Thoracic aorta (tissue), 2 donors: ENCODE measurements around the gene PLAU. TPM values are rescaled to one million over a fixed set of nuclear protein-coding genes. Genes with fewer than 3 reads are reported as not detected.
"Not testable (repeated sequence)": the region's sequence is repeated elsewhere in the genome, so short reads cannot be mapped to it uniquely, and the experiment has no call there.

ENCODE experiments used
- ATAC-seq: fragments of 150-250 bp; one replicate; pipeline ENCODE4 v1.8.0; 2017; ENCODE audit warnings: low read depth; ENCODE audit not compliant: insufficient number of reproducible peaks, low FRiP score
- DNase-seq: peaks from one replicate; pipeline ENCODE4 v3.0.0-alpha.2; 2020; ENCODE audit warnings: low spot score
- H3K27ac ChIP-seq, 2 donors: fragments of 200-600 bp; sonication (generic); 1 replicate in 1 of 2; 2 replicates in 1 of 2; pipeline ENCODE4 v1.5.1; 2016; ENCODE audit warnings: mild to moderate bottlenecking in 2 of 2, moderate library complexity in 2 of 2
- H3K27me3 ChIP-seq: fragments of 200-600 bp; sonication (generic); replicated peaks from 2 replicates; pipeline ENCODE4 v1.6.0; 2016; ENCODE audit warnings: mild to moderate bottlenecking; ENCODE audit not compliant: insufficient read depth
- H3K36me3 ChIP-seq: fragments of 200-600 bp; sonication (generic); one replicate; pipeline ENCODE4 v1.5.1; 2016
- H3K4me1 ChIP-seq, 2 donors: fragments of 200-600 bp; sonication (generic); 1 replicate in 1 of 2; 2 replicates in 1 of 2; pipeline versions ENCODE4 v1.5.1 to v1.6.0; 2016; ENCODE audit warnings: low read depth in 2 of 2, mild to moderate bottlenecking in 1 of 2; ENCODE audit not compliant: control insufficient read depth in 1 of 2
- H3K4me3 ChIP-seq: fragments of 200-600 bp; sonication (generic); 2 replicates; pipeline ENCODE4 v1.5.1; 2016; ENCODE audit warnings: mild to moderate bottlenecking
- H3K9me3 ChIP-seq: fragments of 200-600 bp; sonication (generic); 2 replicates; pipeline ENCODE4 v1.5.1; 2016
- total RNA-seq, 2 donors: library from RNA; depleted of rRNA; stranded (reverse); fragments of >200 nt; gene quantifications; one replicate each; pipeline versions ENCODE4 v1.1.0 to v1.2.3, GENCODE V29; 2016
- TF ChIP-seq, protein P1 (sequence below): fragments of 200-600 bp; sonication (generic); IDR thresholded peaks from one replicate; pipeline ENCODE4 v1.5.1; 2019; ENCODE audit warnings: antibody characterized with exemption

PLAU gene
- total RNA-seq, 2 donors from 2014 or later: 8.1 to 100 TPM

DNA sequence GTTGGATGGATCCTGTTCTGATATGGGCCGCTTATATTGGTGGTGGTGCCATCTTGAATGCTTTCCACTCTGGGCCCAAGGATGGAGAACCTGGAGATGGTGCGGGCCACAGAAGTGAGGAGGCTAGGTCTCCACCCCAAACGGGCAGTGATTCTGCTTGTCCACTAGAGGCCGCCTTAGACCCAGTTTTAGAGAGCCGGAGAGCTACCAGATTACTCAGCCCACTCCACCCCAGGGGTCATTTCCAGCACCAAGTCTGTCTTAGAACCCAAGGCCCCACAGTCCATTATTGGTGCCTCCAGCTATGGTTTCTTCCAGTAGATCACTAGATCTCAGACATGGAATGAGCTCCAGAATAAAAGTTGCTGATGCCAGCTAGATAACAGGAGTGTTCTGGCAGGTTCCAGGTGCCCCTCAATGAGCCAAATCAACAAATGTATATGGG is 24.8 kb upstream of the PLAU start:
- no peak overlapping the region for H3K4me3 ChIP-seq
- peaks cover 26 to 39% of the 10 kb centered on the region in 2 donors for H3K4me1 ChIP-seq
- no peaks in the 10 kb centered on the region for H3K27me3 ChIP-seq
- no peaks in the 10 kb centered on the region for H3K9me3 ChIP-seq
- ATAC-seq: peak; percentile 65
- no peaks in the 10 kb centered on the region for H3K36me3 ChIP-seq
- TF ChIP-seq, protein P1, sequence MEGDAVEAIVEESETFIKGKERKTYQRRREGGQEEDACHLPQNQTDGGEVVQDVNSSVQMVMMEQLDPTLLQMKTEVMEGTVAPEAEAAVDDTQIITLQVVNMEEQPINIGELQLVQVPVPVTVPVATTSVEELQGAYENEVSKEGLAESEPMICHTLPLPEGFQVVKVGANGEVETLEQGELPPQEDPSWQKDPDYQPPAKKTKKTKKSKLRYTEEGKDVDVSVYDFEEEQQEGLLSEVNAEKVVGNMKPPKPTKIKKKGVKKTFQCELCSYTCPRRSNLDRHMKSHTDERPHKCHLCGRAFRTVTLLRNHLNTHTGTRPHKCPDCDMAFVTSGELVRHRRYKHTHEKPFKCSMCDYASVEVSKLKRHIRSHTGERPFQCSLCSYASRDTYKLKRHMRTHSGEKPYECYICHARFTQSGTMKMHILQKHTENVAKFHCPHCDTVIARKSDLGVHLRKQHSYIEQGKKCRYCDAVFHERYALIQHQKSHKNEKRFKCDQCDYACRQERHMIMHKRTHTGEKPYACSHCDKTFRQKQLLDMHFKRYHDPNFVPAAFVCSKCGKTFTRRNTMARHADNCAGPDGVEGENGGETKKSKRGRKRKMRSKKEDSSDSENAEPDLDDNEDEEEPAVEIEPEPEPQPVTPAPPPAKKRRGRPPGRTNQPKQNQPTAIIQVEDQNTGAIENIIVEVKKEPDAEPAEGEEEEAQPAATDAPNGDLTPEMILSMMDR: peak; percentile 84
- no peak for DNase-seq
- H3K27ac ChIP-seq: peak overlapping the region; percentile 82 to 90

DNA sequence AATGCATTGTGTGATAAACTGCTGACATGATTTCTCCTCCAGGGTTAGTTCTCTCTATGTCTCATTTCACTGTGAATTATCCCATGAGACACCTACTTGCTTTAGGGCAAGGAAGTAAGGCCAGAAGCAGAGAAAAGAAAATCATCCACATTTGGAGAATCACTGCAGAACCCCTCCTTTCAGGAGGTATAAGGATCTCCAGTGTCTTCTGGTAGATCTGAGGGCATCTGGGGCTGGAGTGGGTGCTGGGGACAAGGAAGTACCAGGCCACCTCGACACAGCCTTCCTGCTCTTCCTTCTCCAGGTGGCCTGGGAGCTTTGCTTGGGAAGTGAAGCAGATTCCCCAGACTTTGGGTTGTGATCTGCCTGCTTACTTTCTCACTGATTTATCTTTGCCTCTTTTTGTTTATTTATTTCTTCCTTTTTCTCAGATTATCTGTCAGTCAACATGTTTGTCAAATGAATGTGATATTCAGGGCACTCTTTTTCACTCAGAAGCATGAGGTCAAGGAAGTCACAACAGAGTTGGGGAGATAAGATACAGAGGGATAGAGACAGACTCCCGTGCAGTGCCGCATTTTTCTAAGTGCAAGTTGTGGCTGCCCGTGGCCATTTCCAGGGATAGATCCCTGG is 24.2 kb upstream of the PLAU start:
- H3K27me3 ChIP-seq: no peaks in the 10 kb centered on the region
- no peaks in the 10 kb centered on the region for H3K9me3 ChIP-seq
- peaks cover 26 to 39% of the 10 kb centered on the region in 2 donors for H3K4me1 ChIP-seq
- no peaks in the 10 kb centered on the region for H3K36me3 ChIP-seq
- H3K27ac ChIP-seq: peak overlapping the region; percentile 82 to 90
- TF ChIP-seq, protein P1: no peak
- H3K4me3 ChIP-seq: peak overlapping the region; percentile 59
- ATAC-seq: no peak
- no peak for DNase-seq

DNA sequence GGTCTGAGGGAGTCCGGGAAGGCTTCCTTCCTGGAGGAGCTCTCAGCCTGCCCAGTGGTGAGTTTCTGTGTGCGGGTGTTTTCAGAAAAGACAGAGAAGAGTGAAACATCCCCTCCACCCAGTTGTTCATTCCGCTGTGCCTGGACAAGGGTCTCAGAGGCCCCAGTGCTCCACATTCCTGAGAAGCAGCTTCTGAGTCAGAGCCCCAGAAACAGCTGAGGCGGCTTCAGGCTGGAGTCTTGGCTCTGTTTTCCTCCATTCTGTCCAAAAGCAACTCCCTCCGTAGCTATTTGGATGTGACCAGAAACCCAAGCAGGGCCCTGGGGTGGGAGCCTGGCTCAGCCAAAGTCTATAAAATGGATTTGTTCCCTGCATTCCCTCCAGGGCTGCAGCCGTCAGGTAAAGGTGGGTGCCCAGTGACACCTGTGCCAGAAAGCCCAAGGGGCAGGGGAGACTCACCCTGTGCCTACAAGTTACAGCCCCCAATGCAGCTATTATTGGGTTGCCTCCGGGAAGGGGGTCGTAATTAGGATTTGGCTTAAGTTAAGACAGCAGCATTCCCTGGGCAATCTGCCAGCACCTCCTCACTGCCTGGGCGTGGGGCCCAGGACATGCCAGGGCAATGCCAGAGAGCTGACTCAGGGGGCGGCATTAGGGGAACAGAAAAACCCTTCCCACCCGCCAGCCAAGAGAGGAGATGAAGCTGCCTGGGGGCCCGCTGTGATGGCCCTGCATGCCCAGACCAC is 23.5 kb upstream of the PLAU start:
- ATAC-seq (peak; percentile 70), DNase-seq (peak; percentile 87)
- peak overlapping the region; percentile 59 for H3K4me3 ChIP-seq
- peak overlapping the region; percentile 82 to 90 for H3K27ac ChIP-seq
- no peaks in the 10 kb centered on the region for H3K36me3 ChIP-seq
- TF ChIP-seq, protein P1: no peak
- peaks cover 26 to 39% of the 10 kb centered on the region in 2 donors for H3K4me1 ChIP-seq
- no peaks in the 10 kb centered on the region for H3K27me3 ChIP-seq
- no peaks in the 10 kb centered on the region for H3K9me3 ChIP-seq

DNA sequence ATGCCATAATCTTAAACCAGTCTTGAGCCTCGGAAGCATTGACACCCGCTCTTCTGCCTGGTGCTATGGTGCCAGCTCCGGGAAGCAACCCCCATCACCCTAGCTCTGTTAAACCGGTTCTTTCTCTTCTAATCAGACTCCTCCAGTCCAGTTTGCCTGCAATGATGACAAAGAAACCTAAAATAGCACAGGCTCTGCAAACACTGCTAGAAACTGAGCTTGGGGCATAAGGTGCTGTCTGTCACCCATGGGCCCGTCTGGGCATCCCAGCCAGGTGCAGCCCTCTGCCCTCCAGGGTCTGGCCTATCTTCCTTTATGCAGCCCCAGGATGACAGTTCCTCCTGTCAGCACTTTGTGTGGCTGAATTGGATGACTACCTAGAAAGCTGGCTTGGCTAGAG is 22.4 kb upstream of the PLAU start:
- peak overlapping the region; percentile 82 to 90 for H3K27ac ChIP-seq
- no peaks in the 10 kb centered on the region for H3K27me3 ChIP-seq
- DNase-seq: no peak
- no peak overlapping the region for H3K4me3 ChIP-seq
- H3K36me3 ChIP-seq: no peaks in the 10 kb centered on the region
- no peaks in the 10 kb centered on the region for H3K9me3 ChIP-seq
- TF ChIP-seq, protein P1: no peak
- H3K4me1 ChIP-seq: peaks cover 26 to 39% of the 10 kb centered on the region in 2 donors
- no peak for ATAC-seq

DNA sequence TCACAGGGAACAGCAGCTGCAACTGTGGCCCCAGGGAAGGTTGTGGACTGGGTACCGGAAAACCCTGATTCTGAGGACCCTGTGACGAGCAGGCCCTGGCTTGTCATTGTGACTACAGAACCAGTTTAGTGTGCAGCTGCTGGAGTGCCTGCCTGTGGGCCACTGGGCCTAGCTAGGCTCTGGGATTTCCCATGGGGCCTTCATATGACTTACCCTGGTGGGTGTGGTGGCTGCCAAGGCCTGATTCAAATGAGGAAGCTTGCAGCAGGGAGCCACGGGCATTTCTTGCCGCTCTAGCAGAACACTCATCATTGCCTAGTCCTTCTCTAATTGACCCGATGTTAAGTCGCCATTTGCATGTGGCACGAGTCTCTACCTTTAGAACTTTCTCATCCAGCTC is 21.9 kb upstream of the PLAU start:
- DNase-seq (no peak), ATAC-seq (no peak)
- H3K4me3 ChIP-seq: no peak overlapping the region
- TF ChIP-seq, protein P1: no peak
- H3K27ac ChIP-seq: peak overlapping the region; percentile 82 to 90
- H3K9me3 ChIP-seq: no peaks in the 10 kb centered on the region
- no peaks in the 10 kb centered on the region for H3K36me3 ChIP-seq
- peaks cover 26 to 39% of the 10 kb centered on the region in 2 donors for H3K4me1 ChIP-seq
- H3K27me3 ChIP-seq: no peaks in the 10 kb centered on the region

DNA sequence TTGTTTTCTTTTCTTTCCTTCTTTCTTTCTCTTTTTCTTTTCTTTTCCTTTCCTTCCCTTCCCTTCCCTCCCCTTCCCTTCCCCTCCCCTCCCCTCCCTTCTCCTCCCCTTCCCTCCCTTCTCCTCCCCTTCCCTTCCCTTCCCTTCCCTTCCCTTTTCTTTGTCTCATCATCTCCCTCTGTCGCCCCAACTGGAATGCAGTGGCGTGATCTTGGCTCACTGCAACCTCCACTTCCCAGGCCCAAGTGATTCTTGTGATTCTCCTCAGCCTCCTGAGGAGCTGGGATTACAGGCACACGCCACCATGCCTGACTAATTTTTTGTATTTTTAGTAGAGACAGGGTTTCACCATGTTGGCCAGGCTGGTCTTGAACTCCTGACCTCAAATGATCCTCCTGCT is 21.5 kb upstream of the PLAU start:
- H3K36me3 ChIP-seq, ATAC-seq, H3K4me3 ChIP-seq, H3K27me3 ChIP-seq, DNase-seq, H3K9me3 ChIP-seq: not testable (repeated sequence)
- Histone ChIP-seq H3K4me1 (peaks cover 26 to 39% of the 10 kb centered on the region in 2 donors), H3K27ac (peak overlapping the region; percentile 32 to 90)
